ENCODE results near the gene TMEM74B.

TMEM74B gene

GRCh38 chr20:1131354-1131753 is 53.4 kb downstream of the TMEM74B start:
- no peak for DNase-seq

DNA sequence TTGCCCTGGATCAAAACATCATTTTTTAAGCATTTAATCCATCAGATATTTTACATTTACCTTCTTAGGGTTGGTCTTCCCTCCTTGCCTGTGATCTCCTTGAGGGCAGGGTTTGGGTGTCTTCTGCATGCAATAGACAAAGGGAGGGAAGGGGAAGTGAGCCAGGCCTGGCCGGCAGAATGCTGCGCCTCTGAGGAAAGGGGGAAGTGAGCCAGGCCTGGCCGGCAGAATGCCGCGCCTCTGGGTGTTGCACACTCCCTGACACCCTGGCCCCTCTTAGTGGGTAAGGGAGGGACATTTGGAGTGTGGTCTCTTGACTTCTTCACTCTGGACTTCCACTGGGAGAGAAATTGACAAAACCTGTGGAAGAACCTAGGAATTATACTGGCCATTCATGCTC is 53.9 kb downstream of the TMEM74B start:
- DNase-seq: peak; percentile 69
